SH-SY5Y (cell line): ENCODE results near the gene NLRP9.

ENCODE experiments used
- GATA2 ChIP-seq: IDR thresholded peaks from 2 replicates; pipeline ENCODE4 v1.6.1; 2011; ENCODE audit warnings: mild to moderate bottlenecking, low read depth, low read length
- GATA3 ChIP-seq: IDR thresholded peaks from 2 replicates; pipeline ENCODE4 v1.6.1; 2011; ENCODE audit warnings: low read depth, mild to moderate bottlenecking, low read length, moderate library complexity

NLRP9 gene

DNA sequence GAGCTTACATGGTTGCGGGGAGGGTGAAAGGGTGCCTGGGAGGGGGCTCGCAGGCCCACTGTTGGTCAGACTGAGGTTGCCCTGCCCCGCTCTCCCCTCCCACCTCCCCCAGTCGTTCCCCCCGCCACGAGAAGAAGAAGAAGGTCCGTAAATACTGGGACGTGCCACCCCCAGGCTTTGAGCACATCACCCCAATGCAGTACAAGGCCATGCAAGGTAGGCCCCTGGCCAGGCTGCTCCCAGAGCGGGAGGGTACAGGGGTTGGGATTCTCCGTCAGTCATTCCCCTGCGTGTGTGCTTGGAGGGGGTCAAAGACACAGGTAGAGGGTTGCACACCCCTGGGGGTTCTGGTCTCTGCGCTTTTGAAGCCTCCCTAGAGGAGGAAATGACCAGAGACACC, 77.8 kb downstream of the NLRP9 start:
- no peak for TF ChIP-seq GATA2
- TF ChIP-seq GATA3: no peak

DNA sequence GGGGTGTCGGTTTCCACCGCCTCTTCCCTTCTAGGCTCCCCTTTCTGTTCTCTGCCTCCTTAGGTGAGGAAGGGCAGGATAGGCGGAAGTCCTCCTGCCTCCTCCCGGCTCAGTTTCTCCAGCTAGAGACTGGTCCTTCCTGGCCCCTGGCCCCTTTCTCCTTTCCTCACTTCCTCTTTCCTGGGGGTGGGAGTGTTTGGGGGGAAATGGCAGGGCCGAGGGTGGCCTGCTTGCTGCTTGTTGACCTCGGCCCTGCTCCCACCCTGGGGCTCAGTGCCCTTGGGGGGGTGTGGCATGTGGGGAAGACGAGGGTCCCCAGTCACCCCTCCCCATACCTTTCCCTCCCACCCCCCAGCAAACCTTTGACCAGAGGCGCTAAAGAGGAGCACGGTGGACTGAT, 78.4 kb downstream of the NLRP9 start:
- TF ChIP-seq GATA2: no peak
- no peak for TF ChIP-seq GATA3

DNA sequence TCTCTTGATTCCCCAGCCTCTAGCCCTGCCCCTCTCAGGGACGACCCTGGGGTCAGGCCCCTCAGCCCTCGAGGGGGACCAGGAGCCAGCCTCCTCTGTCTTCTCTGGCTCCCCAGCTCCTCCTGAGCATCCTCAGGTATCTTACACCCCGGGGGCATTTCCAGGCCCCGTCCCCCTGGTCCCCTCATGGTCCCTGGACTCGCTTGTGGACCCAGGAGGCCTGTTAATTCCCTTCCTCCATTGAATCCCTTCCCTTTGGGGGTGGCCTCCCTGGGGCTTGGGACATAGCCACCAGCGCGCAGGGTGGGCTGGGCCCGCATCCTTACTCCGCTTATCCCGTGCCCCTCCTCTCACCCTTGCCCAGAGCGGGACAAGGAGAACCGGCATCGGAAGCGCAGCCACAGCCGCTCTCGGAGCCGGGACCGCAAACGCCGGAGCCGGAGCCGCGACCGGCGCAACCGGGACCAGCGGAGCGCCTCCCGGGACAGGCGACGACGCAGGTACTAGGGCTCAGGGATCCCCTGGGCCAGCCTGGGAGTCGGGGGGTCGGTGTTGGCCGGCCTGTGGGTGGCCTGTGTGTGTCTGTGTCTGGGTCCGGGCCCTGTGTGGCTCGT, 79.2 kb downstream of the NLRP9 start:
- TF ChIP-seq GATA2: no peak
- TF ChIP-seq GATA3: no peak
